Liver (tissue), 9 donors: ENCODE results near the gene RHOU. TPM values are rescaled to one million over a fixed set of nuclear protein-coding genes. Genes with fewer than 3 reads are reported as not detected.

Source experiments
- DNase-seq: peaks from one replicate; pipeline ENCODE4 v3.0.0-alpha.2; 2017; ENCODE audit warnings: low spot score
- H3K27ac ChIP-seq, 2 donors: one replicate each; pipeline ENCODE4 v1.7.0; 2013; ENCODE audit warnings: inconsistent platforms in 2 of 2, low read length in 2 of 2, control low read depth in 1 of 2, low read depth in 1 of 2, mild to moderate bottlenecking in 1 of 2
- H3K27me3 ChIP-seq, 4 donors: one replicate each; pipeline versions ENCODE4 v1.6.1 to v1.7.0; 2013; ENCODE audit warnings: low read length in 3 of 4, inconsistent platforms in 1 of 4, mild to moderate bottlenecking in 1 of 4, moderate library complexity in 1 of 4; ENCODE audit not compliant: control insufficient read depth in 4 of 4, insufficient read depth in 4 of 4
- H3K36me3 ChIP-seq, 4 donors: one replicate each; pipeline versions ENCODE4 v1.6.1 to v1.7.0; 2013; ENCODE audit warnings: low read length in 3 of 4, mild to moderate bottlenecking in 3 of 4, low read depth in 1 of 4, moderate library complexity in 1 of 4; ENCODE audit not compliant: control insufficient read depth in 4 of 4, insufficient read depth in 3 of 4
- H3K4me1 ChIP-seq, 4 donors: one replicate each; pipeline versions ENCODE4 v1.6.1 to v1.7.0; 2013; ENCODE audit warnings: low read length in 3 of 4, mild to moderate bottlenecking in 3 of 4, moderate library complexity in 1 of 4; ENCODE audit not compliant: control insufficient read depth in 4 of 4, insufficient read depth in 4 of 4
- H3K4me3 ChIP-seq, 3 donors: one replicate each; pipeline versions ENCODE4 v1.6.1 to v1.7.0; 2013; ENCODE audit warnings: low read length in 3 of 3, control low read depth in 1 of 3, low read depth in 1 of 3, mild to moderate bottlenecking in 1 of 3
- H3K9ac ChIP-seq, 2 donors: one replicate each; pipeline ENCODE4 v1.7.0; 2013; ENCODE audit warnings: low read length in 2 of 2, mild to moderate bottlenecking in 2 of 2, moderate library complexity in 2 of 2, control low read depth in 1 of 2, low read depth in 1 of 2
- H3K9me3 ChIP-seq, 4 donors: one replicate each; pipeline versions ENCODE4 v1.6.1 to v1.7.0; 2013; ENCODE audit warnings: low read length in 3 of 4; ENCODE audit not compliant: control insufficient read depth in 4 of 4
- EGR1 ChIP-seq, 2 donors: IDR thresholded peaks; 2 replicates each; pipeline ENCODE4 v1.6.1; 2016 to 2018; ENCODE audit warnings: antibody characterized with exemption in 2 of 2, low read depth in 2 of 2
- FOXA1 ChIP-seq: IDR thresholded peaks from 2 replicates; pipeline ENCODE4 v1.6.1; 2016; ENCODE audit warnings: antibody characterized with exemption
- FOXA2 ChIP-seq: IDR thresholded peaks from 2 replicates; pipeline ENCODE4 v1.6.1; 2016; ENCODE audit warnings: antibody characterized with exemption
- GABPA ChIP-seq, 2 donors: IDR thresholded peaks in 1 of 2; conservative IDR thresholded peaks in 1 of 2; 2 replicates each; pipeline ENCODE4 v1.6.1; 2016; ENCODE audit warnings: antibody characterized with exemption in 2 of 2, mild to moderate bottlenecking in 1 of 2, moderate library complexity in 1 of 2
- HNF4A ChIP-seq, 2 donors: conservative IDR thresholded peaks; 2 replicates each; pipeline ENCODE4 v1.6.1; 2016; ENCODE audit warnings: antibody characterized with exemption in 2 of 2, mild to moderate bottlenecking in 2 of 2
- HNF4G ChIP-seq: IDR thresholded peaks from 2 replicates; pipeline ENCODE4 v1.6.1; 2016; ENCODE audit warnings: antibody characterized with exemption
- JUND ChIP-seq, 2 donors: IDR thresholded peaks; 2 replicates each; pipeline ENCODE4 v1.6.1; 2016; ENCODE audit warnings: antibody characterized with exemption in 2 of 2
- NR2F2 ChIP-seq: IDR thresholded peaks from 2 replicates; pipeline ENCODE4 v1.6.1; 2016; ENCODE audit warnings: antibody characterized with exemption
- RAD21 ChIP-seq, 2 donors: IDR thresholded peaks; 2 replicates each; pipeline ENCODE4 v1.6.1; 2016; ENCODE audit warnings: antibody characterized with exemption in 2 of 2, mild to moderate bottlenecking in 2 of 2
- RXRA ChIP-seq, 2 donors: IDR thresholded peaks; 2 replicates each; pipeline ENCODE4 v1.6.1; 2017 to 2018; ENCODE audit warnings: antibody characterized with exemption in 2 of 2, mild to moderate bottlenecking in 1 of 2
- SP1 ChIP-seq: IDR thresholded peaks from 2 replicates; pipeline ENCODE4 v1.6.1; 2018; ENCODE audit warnings: antibody characterized with exemption, mild to moderate bottlenecking
- TAF1 ChIP-seq: conservative IDR thresholded peaks from 2 replicates; pipeline ENCODE4 v1.6.1; 2016; ENCODE audit warnings: antibody characterized with exemption, mild to moderate bottlenecking
- YY1 ChIP-seq: IDR thresholded peaks from 2 replicates; pipeline ENCODE4 v1.6.1; 2016; ENCODE audit warnings: antibody characterized with exemption, mild to moderate bottlenecking
- polyA plus RNA-seq, 2 donors: library from polyadenylated mRNA; stranded (reverse) in 1 of 2; unstranded in 1 of 2; fragments of 200-250 nt in 1 of 2; fragments of >200 nt in 1 of 2; fragmentation: Nextera tagmentation in 1 of 2; extraction: Ambion mirVana in 1 of 2; gene quantifications; one replicate each; pipeline versions ENCODE4 v1.2.1 to v1.2.3, GENCODE V29; 2013 to 2015
- total RNA-seq, 2 donors: library from RNA; depleted of rRNA; stranded (reverse); fragments of >200 nt; gene quantifications; one replicate each; pipeline ENCODE4 v1.2.3, GENCODE V29; 2014
- TF ChIP-seq, protein P1 (sequence below): IDR thresholded peaks from 2 replicates; pipeline ENCODE4 v1.6.1; 2016; ENCODE audit warnings: antibody characterized with exemption
- TF ChIP-seq, protein P2 (sequence below): IDR thresholded peaks from 2 replicates; pipeline ENCODE4 v1.6.1; 2016; ENCODE audit warnings: antibody characterized with exemption
- TF ChIP-seq, protein P3 (sequence below): fragments of 150-350 bp; IDR thresholded peaks from 2 replicates; pipeline ENCODE4 v1.5.1; 2017; ENCODE audit warnings: improper control_type of control experiment, low read depth, low read length; ENCODE audit not compliant: missing input control
- TF ChIP-seq, protein P4 (sequence below): IDR thresholded peaks from 2 replicates; pipeline ENCODE4 v1.6.1; 2016; ENCODE audit warnings: antibody characterized with exemption, mild to moderate bottlenecking
- TF ChIP-seq, protein P5 (sequence below): IDR thresholded peaks from 2 replicates; pipeline ENCODE4 v1.6.1; 2016; ENCODE audit warnings: antibody characterized with exemption
- donor health status: healthy.
- donor health status: healthy.
- donor health status: healthy.
- donor health status: healthy.
- donor health status: healthy.

RHOU gene
- total and polyA plus RNA-seq, 4 donors, result 6.4 to 12.0 (median 11.6) TPM

DNA sequence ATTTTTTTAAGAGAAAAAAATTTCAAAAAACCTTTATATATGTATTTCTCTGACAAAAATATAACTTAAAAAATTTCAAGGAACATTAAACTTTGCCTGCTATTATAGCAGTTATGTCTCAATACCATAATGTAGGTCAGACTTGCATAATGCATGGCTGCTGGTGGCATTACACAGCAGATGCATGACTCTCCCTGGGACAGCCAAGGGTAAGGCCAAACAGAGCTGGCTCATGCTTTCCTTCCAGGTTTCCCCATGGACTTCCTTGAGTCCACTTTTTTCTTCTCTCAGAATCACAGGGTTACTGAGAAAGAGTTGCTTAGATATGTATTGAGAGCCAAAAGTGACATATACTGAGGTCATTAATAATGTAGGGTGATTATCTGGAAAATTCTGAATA is 43.7 kb downstream of the RHOU start:
- H3K27me3 ChIP-seq, result no peaks in the 10 kb centered on the region
- H3K4me3 ChIP-seq, result no peak overlapping the region
- H3K27ac ChIP-seq, result no peak overlapping the region
- H3K36me3 ChIP-seq, result no peaks in the 10 kb centered on the region
- no peak for DNase-seq
- no peak for TF ChIP-seq GABPA (IDR thresholded peaks at IDR 0.05 in 1 of 2, conservative IDR thresholded peaks at IDR 0.05 in 1 of 2)
- TF ChIP-seq HNF4G, result no peak
- no peak for TF ChIP-seq JUND (IDR thresholded peaks at IDR 0.05)
- TF ChIP-seq, protein P1, sequence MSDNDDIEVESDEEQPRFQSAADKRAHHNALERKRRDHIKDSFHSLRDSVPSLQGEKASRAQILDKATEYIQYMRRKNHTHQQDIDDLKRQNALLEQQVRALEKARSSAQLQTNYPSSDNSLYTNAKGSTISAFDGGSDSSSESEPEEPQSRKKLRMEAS, result no peak
- TF ChIP-seq, protein P2, sequence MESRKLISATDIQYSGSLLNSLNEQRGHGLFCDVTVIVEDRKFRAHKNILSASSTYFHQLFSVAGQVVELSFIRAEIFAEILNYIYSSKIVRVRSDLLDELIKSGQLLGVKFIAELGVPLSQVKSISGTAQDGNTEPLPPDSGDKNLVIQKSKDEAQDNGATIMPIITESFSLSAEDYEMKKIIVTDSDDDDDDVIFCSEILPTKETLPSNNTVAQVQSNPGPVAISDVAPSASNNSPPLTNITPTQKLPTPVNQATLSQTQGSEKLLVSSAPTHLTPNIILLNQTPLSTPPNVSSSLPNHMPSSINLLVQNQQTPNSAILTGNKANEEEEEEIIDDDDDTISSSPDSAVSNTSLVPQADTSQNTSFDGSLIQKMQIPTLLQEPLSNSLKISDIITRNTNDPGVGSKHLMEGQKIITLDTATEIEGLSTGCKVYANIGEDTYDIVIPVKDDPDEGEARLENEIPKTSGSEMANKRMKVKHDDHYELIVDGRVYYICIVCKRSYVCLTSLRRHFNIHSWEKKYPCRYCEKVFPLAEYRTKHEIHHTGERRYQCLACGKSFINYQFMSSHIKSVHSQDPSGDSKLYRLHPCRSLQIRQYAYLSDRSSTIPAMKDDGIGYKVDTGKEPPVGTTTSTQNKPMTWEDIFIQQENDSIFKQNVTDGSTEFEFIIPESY, result no peak
- no peak for TF ChIP-seq NR2F2
- TF ChIP-seq, protein P3, sequence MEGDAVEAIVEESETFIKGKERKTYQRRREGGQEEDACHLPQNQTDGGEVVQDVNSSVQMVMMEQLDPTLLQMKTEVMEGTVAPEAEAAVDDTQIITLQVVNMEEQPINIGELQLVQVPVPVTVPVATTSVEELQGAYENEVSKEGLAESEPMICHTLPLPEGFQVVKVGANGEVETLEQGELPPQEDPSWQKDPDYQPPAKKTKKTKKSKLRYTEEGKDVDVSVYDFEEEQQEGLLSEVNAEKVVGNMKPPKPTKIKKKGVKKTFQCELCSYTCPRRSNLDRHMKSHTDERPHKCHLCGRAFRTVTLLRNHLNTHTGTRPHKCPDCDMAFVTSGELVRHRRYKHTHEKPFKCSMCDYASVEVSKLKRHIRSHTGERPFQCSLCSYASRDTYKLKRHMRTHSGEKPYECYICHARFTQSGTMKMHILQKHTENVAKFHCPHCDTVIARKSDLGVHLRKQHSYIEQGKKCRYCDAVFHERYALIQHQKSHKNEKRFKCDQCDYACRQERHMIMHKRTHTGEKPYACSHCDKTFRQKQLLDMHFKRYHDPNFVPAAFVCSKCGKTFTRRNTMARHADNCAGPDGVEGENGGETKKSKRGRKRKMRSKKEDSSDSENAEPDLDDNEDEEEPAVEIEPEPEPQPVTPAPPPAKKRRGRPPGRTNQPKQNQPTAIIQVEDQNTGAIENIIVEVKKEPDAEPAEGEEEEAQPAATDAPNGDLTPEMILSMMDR, result no peak
- TF ChIP-seq RAD21 (IDR thresholded peaks at IDR 0.05), result no peak
- no peak for TF ChIP-seq RXRA (IDR thresholded peaks at IDR 0.05)
- TF ChIP-seq, protein P4, sequence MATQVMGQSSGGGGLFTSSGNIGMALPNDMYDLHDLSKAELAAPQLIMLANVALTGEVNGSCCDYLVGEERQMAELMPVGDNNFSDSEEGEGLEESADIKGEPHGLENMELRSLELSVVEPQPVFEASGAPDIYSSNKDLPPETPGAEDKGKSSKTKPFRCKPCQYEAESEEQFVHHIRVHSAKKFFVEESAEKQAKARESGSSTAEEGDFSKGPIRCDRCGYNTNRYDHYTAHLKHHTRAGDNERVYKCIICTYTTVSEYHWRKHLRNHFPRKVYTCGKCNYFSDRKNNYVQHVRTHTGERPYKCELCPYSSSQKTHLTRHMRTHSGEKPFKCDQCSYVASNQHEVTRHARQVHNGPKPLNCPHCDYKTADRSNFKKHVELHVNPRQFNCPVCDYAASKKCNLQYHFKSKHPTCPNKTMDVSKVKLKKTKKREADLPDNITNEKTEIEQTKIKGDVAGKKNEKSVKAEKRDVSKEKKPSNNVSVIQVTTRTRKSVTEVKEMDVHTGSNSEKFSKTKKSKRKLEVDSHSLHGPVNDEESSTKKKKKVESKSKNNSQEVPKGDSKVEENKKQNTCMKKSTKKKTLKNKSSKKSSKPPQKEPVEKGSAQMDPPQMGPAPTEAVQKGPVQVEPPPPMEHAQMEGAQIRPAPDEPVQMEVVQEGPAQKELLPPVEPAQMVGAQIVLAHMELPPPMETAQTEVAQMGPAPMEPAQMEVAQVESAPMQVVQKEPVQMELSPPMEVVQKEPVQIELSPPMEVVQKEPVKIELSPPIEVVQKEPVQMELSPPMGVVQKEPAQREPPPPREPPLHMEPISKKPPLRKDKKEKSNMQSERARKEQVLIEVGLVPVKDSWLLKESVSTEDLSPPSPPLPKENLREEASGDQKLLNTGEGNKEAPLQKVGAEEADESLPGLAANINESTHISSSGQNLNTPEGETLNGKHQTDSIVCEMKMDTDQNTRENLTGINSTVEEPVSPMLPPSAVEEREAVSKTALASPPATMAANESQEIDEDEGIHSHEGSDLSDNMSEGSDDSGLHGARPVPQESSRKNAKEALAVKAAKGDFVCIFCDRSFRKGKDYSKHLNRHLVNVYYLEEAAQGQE, result no peak
- TF ChIP-seq SP1, result no peak
- TF ChIP-seq TAF1, result no peak
- TF ChIP-seq EGR1 (IDR thresholded peaks at IDR 0.05; ENCODE audit: low read depth in 2 of 2), result no peak
- TF ChIP-seq FOXA2, result no peak
- TF ChIP-seq FOXA1, result no peak
- TF ChIP-seq HNF4A (conservative IDR thresholded peaks at IDR 0.05), result no peak
- TF ChIP-seq, protein P5, sequence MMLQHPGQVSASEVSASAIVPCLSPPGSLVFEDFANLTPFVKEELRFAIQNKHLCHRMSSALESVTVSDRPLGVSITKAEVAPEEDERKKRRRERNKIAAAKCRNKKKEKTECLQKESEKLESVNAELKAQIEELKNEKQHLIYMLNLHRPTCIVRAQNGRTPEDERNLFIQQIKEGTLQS, result no peak
- no peak for TF ChIP-seq YY1
- no peak overlapping the region for H3K9ac ChIP-seq
- peaks cover 4 to 18% (median 10%) of the 10 kb centered on the region in 4 donors for H3K4me1 ChIP-seq
- no peaks in the 10 kb centered on the region for H3K9me3 ChIP-seq
